ENCODE data around the gene FIGNL1. TPM values are rescaled to one million over a fixed set of nuclear protein-coding genes. Genes with fewer than 3 reads are reported as not detected.

FIGNL1 gene
- total RNA-seq, 2 experiments from 2014 or later, result 40.6 to 48.7 TPM

- Mint-ChIP-seq H3K27me3 (no peaks in the 10 kb centered on the region), H3K27ac (peak overlapping the region; percentile 82), H3K36me3 (peaks cover 81% of the 10 kb centered on the region), H3K9me3 (ENCODE audit: low read depth) (no peaks in the 10 kb centered on the region), H3K4me3 (no peak overlapping the region), H3K4me1 (peaks cover 74% of the 10 kb centered on the region)
- CTCF ChIA-PET, result interaction anchor here (0.7 to 2.7 kb wide), 5 partner anchors 9 to 192 kb away, joined by 3 to 11 read pairs (median 4); no protein-coding TSS in a partner anchor
- ATAC-seq (peak; percentile 10), DNase-seq (peak; percentile 73)
Measured at GRCh38 chr7:50397320-50397970, 52.7 kb downstream of the FIGNL1 start.

- no peak for DNase-seq
- H3K27me3 Mint-ChIP-seq, result no peaks in the 10 kb centered on the region
- ATAC-seq, result peak; percentile 26
- peak overlapping the region; percentile 79 for H3K27ac Mint-ChIP-seq
- H3K4me1 Mint-ChIP-seq, result peaks cover 77% of the 10 kb centered on the region
- no peak overlapping the region for H3K4me3 Mint-ChIP-seq
- CTCF ChIA-PET, result interaction anchor here (0.7 to 2.7 kb wide), 5 partner anchors 10 to 191 kb away, joined by 3 to 11 read pairs (median 3); no protein-coding TSS in a partner anchor
- H3K9me3 Mint-ChIP-seq (ENCODE audit: low read depth), result no peaks in the 10 kb centered on the region
- peaks cover 81% of the 10 kb centered on the region for H3K36me3 Mint-ChIP-seq
Measured at GRCh38 chr7:50396856-50397255, 53.3 kb downstream of the FIGNL1 start.

DNA sequence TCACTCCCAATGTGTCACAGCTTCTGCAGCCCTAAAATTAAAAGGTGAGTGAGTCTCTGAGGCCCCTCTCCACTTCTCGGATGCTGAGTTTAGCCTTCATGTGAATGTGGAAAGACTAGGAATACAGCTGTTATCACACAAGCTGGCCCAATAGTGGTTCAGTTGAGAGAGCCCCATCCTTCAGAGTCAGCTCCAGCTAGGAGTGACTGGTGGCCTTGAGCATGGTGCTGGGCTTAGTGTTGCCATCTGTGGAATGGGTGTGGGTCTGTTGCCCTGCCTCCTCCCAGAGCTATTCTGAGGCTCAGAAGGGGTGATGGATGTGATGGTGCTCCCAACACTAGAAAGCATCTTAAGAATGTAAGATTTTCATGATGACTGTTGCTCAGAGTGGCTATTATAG is 55.8 kb downstream of the FIGNL1 start:
- H3K36me3 Mint-ChIP-seq, result peaks cover 77% of the 10 kb centered on the region
- DNase-seq (no peak), ATAC-seq (no peak)
- no peaks in the 10 kb centered on the region for H3K9me3 Mint-ChIP-seq (ENCODE audit: low read depth)
- H3K27me3 Mint-ChIP-seq, result no peaks in the 10 kb centered on the region
- H3K4me3 Mint-ChIP-seq, result peak overlapping the region; percentile 44
- peaks cover 84% of the 10 kb centered on the region for H3K4me1 Mint-ChIP-seq
- peak overlapping the region; percentile 95 for H3K27ac Mint-ChIP-seq
- CTCF ChIA-PET, result interaction anchor here (0.7 to 1.5 kb wide), 4 partner anchors 26 to 252 kb away, joined by 3 to 6 read pairs (median 3); no protein-coding TSS in a partner anchor

Other genes starting within 250 kb of the FIGNL1 start
- 100 to 1,000 TPM; 348 to 374 TPM for gene IKZF1, start 145.6 kb downstream of the FIGNL1 start, total RNA-seq
- gene DDC, start 115.1 kb upstream of the FIGNL1 start, total RNA-seq, result not detected

Measured in activated CD8-positive, alpha-beta memory T cell treated with anti-CD3 and anti-CD28 coated beads, Interleukin-2, amount 10 ng/mL, durations not matched to agents 7 days and 5 days (primary cell).